ENCODE measurements around the gene ATXN2L.
"Not testable (repeated sequence)": the region's sequence is repeated elsewhere in the genome, so short reads cannot be mapped to it uniquely, and the experiment has no call there.

The ATXN2L gene

GRCh38 chr16:28838558-28838918 lies 15.7 kb downstream of the ATXN2L start:
- DNase-seq: no peak

DNA sequence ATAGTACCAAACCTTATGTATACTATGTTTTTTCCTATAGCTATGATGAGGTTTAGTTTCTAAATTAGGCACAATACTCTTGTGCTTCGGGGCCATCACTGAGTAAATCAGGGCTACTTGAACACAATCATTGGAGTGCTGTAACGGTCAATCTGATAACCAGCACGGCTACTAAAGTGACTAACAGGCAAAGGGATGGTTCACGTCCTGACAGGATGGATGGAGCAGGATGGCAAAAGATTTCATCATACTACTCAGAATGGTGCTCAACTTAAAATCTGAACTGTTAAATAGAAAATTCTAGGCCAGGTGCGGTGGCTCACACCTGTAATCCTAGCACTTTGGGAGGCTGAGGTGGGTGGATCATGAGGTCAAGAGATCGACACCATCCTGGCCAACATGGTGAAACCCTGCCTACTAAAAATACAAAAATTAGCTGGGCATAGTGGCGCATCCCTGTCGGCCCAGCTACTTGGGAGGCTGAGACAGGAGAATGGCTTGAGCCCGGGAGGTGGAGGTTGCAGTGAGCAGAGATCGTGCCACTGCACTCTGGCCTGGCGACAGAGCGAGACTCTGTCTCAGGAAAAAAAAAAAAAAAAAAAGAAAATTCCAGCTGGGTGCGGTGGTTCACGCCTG lies 16.3 kb downstream of the ATXN2L start:
- DNase-seq: no peak

DNA sequence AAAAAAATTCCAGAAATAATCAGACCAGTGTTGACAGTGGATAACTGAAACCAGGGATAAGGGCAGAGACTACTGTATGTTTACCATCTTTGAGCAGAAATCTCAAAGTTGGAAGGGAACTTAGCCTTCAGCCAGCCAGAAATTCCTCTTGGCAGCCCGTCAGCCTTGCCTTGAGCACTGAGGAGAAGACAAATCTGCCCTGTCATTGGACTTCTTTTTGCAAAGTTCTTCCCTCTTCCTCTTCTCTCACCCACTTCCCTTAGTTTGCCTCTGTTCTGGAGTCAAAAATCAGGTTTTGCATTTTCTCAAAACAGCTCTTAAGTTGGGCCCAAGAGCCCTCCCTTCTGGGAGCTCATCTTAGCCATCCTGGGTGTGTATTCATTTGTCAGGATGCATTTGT lies 17.1 kb downstream of the ATXN2L start:
- no peak for DNase-seq

DNA sequence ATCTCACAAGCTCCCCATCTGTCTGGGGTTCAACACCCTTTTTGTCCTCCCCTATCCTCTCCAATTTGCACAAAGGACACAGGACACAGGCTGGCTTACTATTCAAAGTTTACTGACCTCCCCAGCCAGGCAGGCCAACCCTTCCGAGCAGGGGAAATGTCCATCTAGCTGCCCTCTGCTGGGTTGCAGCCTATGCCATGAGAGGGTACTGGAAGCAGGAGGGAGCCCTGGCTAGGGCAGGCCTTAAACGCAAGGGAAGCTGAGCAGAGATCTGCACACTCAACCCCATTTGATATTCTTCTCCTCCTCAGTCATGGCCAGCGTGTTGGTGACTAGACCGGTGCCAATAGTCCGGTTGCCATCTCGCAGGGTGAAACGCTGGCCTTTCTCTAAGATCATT lies 19.9 kb downstream of the ATXN2L start:
- DNase-seq: no peak

DNA sequence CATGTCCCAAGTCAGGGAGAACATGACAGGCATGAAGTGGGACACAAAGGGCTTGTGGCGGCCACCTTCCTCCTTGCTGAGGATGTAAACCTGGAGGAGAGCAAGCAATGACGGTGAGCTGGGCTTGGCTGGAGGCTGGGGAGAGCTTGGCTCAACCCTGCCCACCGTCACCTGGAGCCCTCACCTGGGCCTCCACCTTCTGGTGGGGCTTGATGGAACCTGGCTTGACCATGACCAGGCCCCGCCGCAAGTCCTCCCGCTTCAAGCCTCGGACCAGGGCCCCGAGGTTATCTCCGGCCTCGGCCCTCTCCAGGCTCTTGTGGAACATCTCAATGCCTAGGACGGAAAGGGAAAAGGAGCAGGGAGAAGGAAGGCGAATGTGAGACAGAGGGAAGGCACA lies 21.0 kb downstream of the ATXN2L start:
- no peak for DNase-seq

DNA sequence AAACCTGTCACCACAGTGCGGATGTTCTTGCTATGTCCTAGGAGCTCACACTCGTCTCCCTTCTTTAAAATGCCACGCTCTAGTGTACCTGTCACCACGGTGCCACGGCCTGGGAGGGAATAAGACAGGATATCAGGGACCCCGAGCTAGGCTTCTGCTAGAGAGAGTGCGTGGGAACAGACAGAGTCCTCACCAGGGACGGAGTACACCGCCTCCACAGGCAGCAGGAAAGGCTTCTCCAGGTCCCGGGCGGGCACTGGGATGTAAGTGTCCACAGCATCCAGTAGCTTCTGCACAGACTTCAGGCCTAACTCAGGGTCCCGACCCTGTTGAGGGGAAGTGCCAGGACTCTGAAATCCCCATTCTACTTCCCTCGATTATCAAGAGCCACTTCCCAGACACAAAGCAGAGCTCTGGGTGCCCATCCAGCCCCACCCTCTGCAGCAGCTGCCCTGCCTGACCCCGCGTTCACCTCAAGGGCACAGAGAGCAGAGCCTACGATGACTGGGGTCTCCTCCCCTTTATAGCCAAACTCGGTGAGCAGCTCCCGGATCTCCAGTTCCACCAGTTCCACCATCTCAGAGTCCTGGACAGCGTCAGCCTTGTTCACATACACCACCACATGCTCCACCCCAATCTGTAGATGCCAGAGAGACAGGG lies 21.6 kb downstream of the ATXN2L start:
- no peak for DNase-seq

DNA sequence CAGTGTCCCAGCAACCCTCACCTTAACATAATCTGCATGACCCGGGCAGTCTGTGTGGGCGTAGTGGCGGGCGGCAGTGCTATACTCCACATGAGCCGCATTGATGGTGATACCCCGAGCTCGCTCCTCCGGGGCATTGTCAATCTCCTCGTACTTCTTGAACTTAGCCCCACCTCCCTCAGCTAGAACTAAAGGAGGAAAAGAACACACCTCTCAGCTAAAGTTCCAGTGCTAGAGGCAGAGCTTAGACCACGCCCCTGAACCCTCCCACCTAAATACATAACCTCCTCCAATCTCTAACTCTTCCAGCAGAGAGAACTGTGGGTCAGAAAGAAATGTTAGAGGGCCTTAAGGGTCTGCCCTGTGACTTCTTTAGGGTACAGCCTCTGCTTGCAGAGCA lies 22.5 kb downstream of the ATXN2L start:
- peak; percentile 71 for DNase-seq

GRCh38 chr16:28845761-28846079 lies 22.9 kb downstream of the ATXN2L start:
- DNase-seq: peak; percentile 31

DNA sequence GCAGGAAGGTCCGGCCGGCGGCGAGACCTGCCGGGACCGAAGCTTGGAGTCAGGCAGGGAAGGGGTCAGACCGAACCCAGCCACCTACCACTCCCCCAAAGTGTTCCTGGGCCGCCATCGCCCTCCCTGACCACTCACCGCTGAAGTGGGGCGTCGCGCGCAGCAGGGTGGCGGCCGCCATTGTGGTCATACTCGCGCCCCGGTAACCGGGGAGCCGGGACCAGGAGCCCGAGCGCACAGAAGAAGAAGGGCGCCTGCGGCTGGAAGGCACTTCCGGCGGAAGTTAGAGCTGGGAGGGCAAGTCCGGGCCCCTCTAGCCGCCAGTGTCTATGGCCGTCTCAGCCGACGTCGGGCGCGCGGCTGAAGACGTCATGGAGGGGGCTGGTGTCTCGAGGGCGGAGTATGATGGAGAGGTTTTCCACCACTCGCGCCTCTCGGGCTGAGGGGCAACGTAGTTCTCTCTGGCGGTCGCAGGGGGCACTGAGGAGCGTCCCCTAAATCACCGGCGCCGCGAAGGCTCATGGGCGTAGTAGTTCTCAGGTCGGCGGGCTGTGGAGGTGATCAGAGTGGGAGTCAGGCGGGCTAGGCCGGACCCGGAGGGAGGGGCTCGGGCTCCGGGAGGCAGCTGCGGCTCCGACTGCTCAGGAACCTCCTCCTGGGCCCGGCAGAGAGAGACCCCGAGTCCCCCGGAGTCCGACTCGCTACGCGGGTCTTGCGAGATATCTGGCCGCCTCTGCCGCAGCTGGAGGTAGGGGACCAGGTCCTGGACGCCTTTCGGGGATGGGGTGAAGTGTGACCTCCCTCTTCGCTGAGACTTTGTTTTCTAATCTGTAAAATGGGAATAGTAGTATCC lies 23.5 kb downstream of the ATXN2L start, which contains the start of gene TUFM:
TUFM (minus strand) TSS at position 269 of the 853 bp plus-strand sequence; CDS start at position 190, 79 bp downstream.
- peak; percentile 98 for DNase-seq

DNA sequence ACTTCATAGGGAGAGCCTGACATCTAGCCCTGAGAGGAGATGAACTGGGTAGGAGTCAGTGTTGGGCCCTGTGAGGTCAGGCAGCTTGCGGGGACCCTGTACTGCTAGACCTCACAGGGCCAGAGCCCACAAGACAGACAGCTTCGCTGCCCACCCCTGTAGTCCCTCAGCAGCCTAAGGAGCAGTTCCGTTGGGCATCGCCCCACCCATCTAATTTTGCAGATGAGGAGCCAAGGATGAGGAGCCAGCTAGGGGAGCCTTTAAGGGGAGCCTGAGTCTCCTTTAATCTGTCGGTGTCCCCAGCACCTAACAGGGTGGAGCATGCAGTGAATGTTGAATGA lies 24.1 kb downstream of the ATXN2L start:
- no peak for DNase-seq

GRCh38 chr16:28858421-28858820 lies 35.6 kb downstream of the ATXN2L start:
- DNase-seq: no peak

DNA sequence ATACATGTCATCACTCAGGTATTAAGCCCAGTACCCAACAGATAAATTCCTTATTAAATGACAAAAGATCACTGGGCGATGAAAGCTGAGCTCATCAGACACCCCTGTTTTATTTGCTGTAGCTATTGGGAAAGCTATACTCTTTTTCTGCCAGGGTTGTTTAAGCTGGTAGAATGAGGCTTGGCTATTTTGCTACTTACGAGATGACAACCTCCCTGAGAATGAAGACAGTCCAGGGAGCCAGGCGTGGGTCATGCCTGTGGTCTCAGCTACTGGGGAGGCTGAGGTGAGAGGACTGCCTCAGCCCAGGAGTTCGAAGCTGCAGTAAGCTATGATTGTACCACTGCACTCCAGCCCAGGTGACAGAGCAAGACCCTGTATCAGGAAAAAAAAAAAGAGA lies 36.5 kb downstream of the ATXN2L start:
- no peak for DNase-seq

DNA sequence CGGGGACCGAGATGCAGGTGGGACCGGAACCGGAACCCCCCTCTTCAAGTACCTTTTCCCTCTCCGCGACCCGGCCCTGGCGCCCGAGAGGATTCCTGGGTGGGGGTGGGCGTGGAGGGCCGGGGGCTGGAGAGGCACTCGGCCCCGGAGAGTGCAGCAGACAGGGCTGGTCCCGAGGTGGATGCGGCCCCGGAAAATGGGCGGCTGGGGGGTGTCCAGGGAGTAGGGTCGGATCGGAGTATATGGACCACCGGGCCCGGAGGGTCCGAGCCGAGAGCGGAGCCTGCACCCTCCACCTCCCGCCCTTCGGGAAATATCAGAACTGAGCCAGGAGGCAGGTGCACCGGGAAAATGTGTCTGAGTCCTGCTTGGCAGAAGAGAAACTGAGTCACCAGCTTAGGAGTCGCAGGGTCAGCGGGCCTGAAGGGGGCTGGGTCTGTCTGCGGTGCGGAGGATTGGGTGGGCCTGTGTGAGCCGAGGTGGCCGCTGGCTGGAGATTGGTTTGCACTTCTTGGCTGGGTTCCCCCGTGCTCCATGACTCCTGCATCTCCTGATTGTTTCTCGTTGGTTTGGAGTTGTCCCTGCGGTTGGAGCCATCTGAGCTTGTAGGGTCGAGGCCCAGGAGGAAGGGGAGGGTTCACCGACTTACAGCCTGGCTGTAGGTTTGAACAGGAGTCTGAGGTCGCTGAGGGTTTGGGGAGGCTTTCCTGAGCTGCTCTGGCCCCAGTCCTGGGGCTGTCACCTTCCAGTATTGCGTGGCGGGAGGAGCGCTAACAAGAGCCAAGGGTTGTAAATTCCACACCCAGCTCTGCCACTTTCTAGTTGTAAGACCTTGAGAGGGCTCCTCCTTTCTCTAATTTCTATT lies 41.4 kb downstream of the ATXN2L start:
- DNase-seq: peak; percentile 27

- no peak for DNase-seq
Measured at GRCh38 chr16:28865001-28865688, 42.3 kb downstream of the ATXN2L start.

DNA sequence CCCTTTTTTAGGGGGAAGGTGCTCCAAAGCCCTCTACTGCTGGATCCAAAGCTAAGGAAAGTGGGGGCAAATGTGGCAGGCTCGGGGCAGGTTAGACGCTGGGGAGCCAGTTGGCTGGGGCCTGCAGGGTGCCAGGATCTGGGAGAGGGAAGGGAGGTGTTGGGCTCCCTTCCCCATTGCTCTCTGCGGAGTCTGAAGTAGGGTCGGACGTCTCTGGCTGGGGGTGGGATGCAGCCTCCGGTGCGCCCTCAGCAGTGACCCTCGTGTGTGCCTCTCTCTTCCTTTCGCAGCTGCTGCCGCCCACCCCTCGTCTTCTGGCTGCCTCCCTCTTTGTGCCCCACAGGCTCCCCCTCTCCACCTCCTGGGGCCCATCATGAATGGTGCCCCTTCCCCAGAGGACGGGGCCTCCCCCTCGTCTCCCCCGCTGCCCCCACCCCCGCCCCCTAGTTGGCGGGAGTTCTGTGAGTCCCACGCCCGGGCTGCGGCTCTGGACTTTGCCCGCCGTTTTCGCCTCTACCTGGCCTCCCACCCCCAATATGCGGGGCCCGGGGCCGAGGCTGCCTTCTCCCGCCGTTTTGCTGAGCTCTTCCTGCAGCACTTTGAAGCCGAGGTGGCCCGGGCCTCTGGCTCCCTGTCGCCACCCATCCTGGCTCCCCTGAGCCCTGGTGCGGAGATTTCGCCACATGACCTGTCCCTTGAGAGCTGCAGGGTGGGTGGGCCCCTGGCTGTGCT lies 43.1 kb downstream of the ATXN2L start:
- DNase-seq: no peak

DNA sequence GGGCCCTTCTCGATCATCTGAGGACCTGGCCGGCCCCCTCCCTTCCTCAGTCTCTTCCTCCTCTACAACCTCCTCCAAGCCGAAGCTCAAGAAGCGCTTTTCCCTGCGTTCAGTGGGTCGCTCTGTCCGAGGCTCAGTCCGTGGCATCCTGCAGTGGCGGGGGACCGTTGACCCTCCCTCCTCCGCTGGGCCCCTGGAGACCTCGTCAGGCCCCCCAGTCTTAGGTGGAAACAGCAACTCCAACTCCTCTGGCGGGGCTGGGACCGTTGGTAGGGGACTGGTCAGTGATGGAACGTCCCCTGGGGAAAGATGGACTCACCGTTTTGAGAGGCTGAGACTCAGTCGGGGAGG lies 43.6 kb downstream of the ATXN2L start:
- DNase-seq: no peak

- no peak for DNase-seq
Measured at GRCh38 chr16:28867241-28867640, 44.4 kb downstream of the ATXN2L start.

- DNase-seq: not testable (repeated sequence)
Measured at GRCh38 chr16:28867646-28868045, 44.8 kb downstream of the ATXN2L start.

GRCh38 chr16:28869201-28869600 lies 46.4 kb downstream of the ATXN2L start:
- DNase-seq: no peak

GRCh38 chr16:28872952-28873351 lies 50.2 kb downstream of the ATXN2L start:
- DNase-seq: no peak

- DNase-seq: peak; percentile 67
Measured at GRCh38 chr16:28873543-28874201, 50.9 kb downstream of the ATXN2L start.
